CD4-positive, alpha-beta T cell treated with Interleukin-6 for 4 hours (primary cell): Measurements from ENCODE around the gene STING1.
A peak's percentile ranks its signal among the peaks of the same experiment; 100 is the strongest.
"Not testable (repeated sequence)": the region's sequence is repeated elsewhere in the genome, so short reads cannot be mapped to it uniquely, and the experiment has no call there.

Experiments used
- DNase-seq: peaks from one replicate; pipeline ENCODE4 v3.0.0-alpha.2; 2020; ENCODE audit warnings: mixed read lengths

STING1 gene

GRCh38 chr5:139462586-139463276, 19.8 kb downstream of the STING1 start, which contains the start of gene ECSCR:
ECSCR (minus strand) TSS chr5:139462743; CDS start chr5:139462670, 73 bp downstream.
- no peak for DNase-seq

- no peak for DNase-seq
Measured at GRCh38 chr5:139461698-139462097, 20.9 kb downstream of the STING1 start.

GRCh38 chr5:139461176-139461575, 21.4 kb downstream of the STING1 start:
- DNase-seq: no peak

- DNase-seq: no peak
Measured at GRCh38 chr5:139460455-139460854, 22.1 kb downstream of the STING1 start.

- DNase-seq: peak; percentile 42
Measured at GRCh38 chr5:139459451-139459934, 23.1 kb downstream of the STING1 start.

- peak; percentile 87 for DNase-seq
Measured at GRCh38 chr5:139458580-139459407, 23.8 kb downstream of the STING1 start.

- no peak for DNase-seq
Measured at GRCh38 chr5:139457653-139458306, 24.8 kb downstream of the STING1 start.

- DNase-seq: no peak
Measured at GRCh38 chr5:139457241-139457640, 25.3 kb downstream of the STING1 start.

GRCh38 chr5:139456776-139457175, 25.8 kb downstream of the STING1 start:
- DNase-seq: no peak

- DNase-seq: no peak
Measured at GRCh38 chr5:139454568-139455290, 27.8 kb downstream of the STING1 start.

GRCh38 chr5:139453683-139454567, 28.6 kb downstream of the STING1 start:
- peak; percentile 37 for DNase-seq

- no peak for DNase-seq
Measured at GRCh38 chr5:139451878-139452660, 30.5 kb downstream of the STING1 start.

GRCh38 chr5:139451176-139451575, 31.4 kb downstream of the STING1 start:
- DNase-seq: no peak

GRCh38 chr5:139446956-139447779, 35.4 kb downstream of the STING1 start:
- no peak for DNase-seq

GRCh38 chr5:139445325-139446170, 37.0 kb downstream of the STING1 start:
- DNase-seq: no peak

GRCh38 chr5:139443831-139444453, 38.6 kb downstream of the STING1 start:
- peak; percentile 57 for DNase-seq

- not testable (repeated sequence) for DNase-seq
Measured at GRCh38 chr5:139440416-139440815, 42.1 kb downstream of the STING1 start.
